ENCODE results near the gene RAP1GAP2. TPM values are rescaled to one million over a fixed set of nuclear protein-coding genes. Genes with fewer than 3 reads are reported as not detected.

RAP1GAP2 gene
- total and polyA plus RNA-seq, 2 of the 8 experiments (the other 6 are each of a cell fraction or from before 2014, with no cell fraction given), result 24.0 to 63.8 TPM

GRCh38 chr17:2925011-2925410 is 128.8 kb downstream of the RAP1GAP2 start:
- H2BK15ac ChIP-seq (ENCODE audit: low read length), result peak overlapping the region; percentile 97; the same call in 1 of the 2 replicates
- no peaks in the 10 kb centered on the region for H3K36me3 ChIP-seq (ENCODE audit: control insufficient read depth in 2 of 4, insufficient read depth in 4 of 4, low read length in 3 of 4)
- H3K14ac ChIP-seq (ENCODE audit: insufficient read length), result no peak overlapping the region
- H3K27ac ChIP-seq (ENCODE audit: low read depth, low read length), result no peak overlapping the region
- H4K5ac ChIP-seq (ENCODE audit: insufficient read length, low read depth, low read length), result no peak overlapping the region
- no peak overlapping the region for H3K4ac ChIP-seq (replicated peaks; ENCODE audit: insufficient read length, low read depth, low read length)
- H2BK12ac ChIP-seq (ENCODE audit: low read depth, low read length), result peak overlapping the region; percentile 77; the same call in 1 of the 2 replicates
- peaks cover 9 to 21% of the 10 kb centered on the region in 2 experiments for H4K20me1 ChIP-seq (replicated peaks in 1 of 2; ENCODE audit: control insufficient read depth in 1 of 2, insufficient read depth in 2 of 2, low read length in 2 of 2)
- ChIA-PET CTCF (ENCODE audit: partially characterized antibody) (interaction anchor here (0.7 to 18.1 kb wide), 9 partner anchors 12 to 731 kb away, joined by 3 to 233 read pairs (median 5); no protein-coding TSS in a partner anchor), POLR2A (ENCODE audit: partially characterized antibody) (no interaction called here)
- H4K8ac ChIP-seq (ENCODE audit: extremely low read depth, insufficient read depth, low read length), result no peak overlapping the region
- 0 out of 2 replicates have a peak overlapping the region, but pooled peaks have one; percentile 18 for H2BK20ac ChIP-seq (ENCODE audit: low read length)
- no peak overlapping the region for H3K9ac ChIP-seq (replicated peaks in 1 of 4; ENCODE audit: extremely low read depth in 1 of 4, low read depth in 3 of 4, low read length in 3 of 4)
- peak overlapping the region; percentile 22 for H4K91ac ChIP-seq (replicated peaks; ENCODE audit: insufficient read length, low read length)
- H2BK120ac ChIP-seq (replicated peaks; ENCODE audit: low read depth, low read length), result no peak overlapping the region
- 93% methylated on average over 8 of the region's 8 CpGs; no CpG with 5 or more reads in 1 of the 2 experiments for WGBS, 2 experiments (ENCODE audit: extremely low coverage in 1 of 2, insufficient coverage in 1 of 2, insufficient read length in 1 of 2, insufficient replicate concordance in 2 of 2, low coverage in 1 of 2, low lambda C conversion rate in 2 of 2, missing lambda C conversion rate in 1 of 2)
- no peak for DNase-seq (ENCODE audit: low read depth in 1 of 2, low spot score in 2 of 2)
- H3K23me2 ChIP-seq (ENCODE audit: low read depth, low read length), result no peaks in the 10 kb centered on the region; the same call in 1 of the 2 replicates
- no peaks in the 10 kb centered on the region for H3K27me3 ChIP-seq (replicated peaks in 1 of 4; ENCODE audit: control insufficient read depth in 3 of 4, extremely low read depth in 1 of 4, insufficient read depth in 3 of 4, low read length in 3 of 4)
- no peak overlapping the region for H2AK5ac ChIP-seq (ENCODE audit: low read depth, low read length)
- peaks cover 0 to 7% of the 10 kb centered on the region in 2 experiments; a peak in 1 of 4 replicates for H3K79me2 ChIP-seq (ENCODE audit: control insufficient read depth in 1 of 2, insufficient read depth in 2 of 2, low read length in 2 of 2)
- FAIRE-seq, result no peak
- peaks cover 0 to 10% (median 6%) of the 10 kb centered on the region in 4 experiments; a peak in 6 of 7 replicates for H3K4me1 ChIP-seq (replicated peaks in 1 of 4; ENCODE audit: control insufficient read depth in 3 of 4, insufficient read depth in 4 of 4, low read length in 3 of 4)
- H3K23ac ChIP-seq (ENCODE audit: insufficient read length), result no peak overlapping the region
- peak overlapping the region; percentile 48; the same call in 1 of the 2 replicates for H2BK5ac ChIP-seq (ENCODE audit: low read depth, low read length)
- no peak overlapping the region; a peak in 1 of 4 replicates for H3K4me2 ChIP-seq (ENCODE audit: insufficient read depth in 1 of 2, low read depth in 2 of 2, low read length in 2 of 2)
- TF ChIP-seq POU5F1 (IDR thresholded peaks at IDR 0.05; ENCODE audit: low read depth, low read length) (no peak), CHD2 (IDR thresholded peaks at IDR 0.05; ENCODE audit: low read length) (no peak), MAX (IDR thresholded peaks at IDR 0.05) (no peak), EGR1 (IDR thresholded peaks at IDR 0.05; ENCODE audit: borderline replicate concordance, low read depth, low read length) (no peak), MAFK (IDR thresholded peaks at IDR 0.05; ENCODE audit: low read depth, low read length) (no peak), JUND (IDR thresholded peaks at IDR 0.05; ENCODE audit: low read length) (no peak), SIX5 (IDR thresholded peaks at IDR 0.05; ENCODE audit: low read depth, low read length) (no peak), RBBP5 (IDR thresholded peaks at IDR 0.05; ENCODE audit: borderline replicate concordance, low read depth, low read length) (no peak), BACH1 (IDR thresholded peaks at IDR 0.05; ENCODE audit: low read length) (no peak), PHF8 (conservative IDR thresholded peaks at IDR 0.05; ENCODE audit: low read depth, low read length) (no peak), KDM4A (IDR thresholded peaks at IDR 0.05; ENCODE audit: low read depth, low read length, severe bottlenecking) (no peak), CTBP2 (IDR thresholded peaks at IDR 0.05; ENCODE audit: borderline replicate concordance, insufficient read depth, insufficient read length, low read length) (no peak), TAF1 (IDR thresholded peaks at IDR 0.05; ENCODE audit: low read depth, low read length) (no peak), JUN (IDR thresholded peaks at IDR 0.05; ENCODE audit: low read depth, low read length) (no peak)
- H3K9me3 ChIP-seq (ENCODE audit: insufficient read depth in 2 of 2, low read depth in 1 of 2, low read length in 1 of 2), result no peaks in the 10 kb centered on the region
- no peak overlapping the region for H3K4me3 ChIP-seq (ENCODE audit: extremely low read depth in 1 of 4, insufficient read depth in 2 of 4, low read depth in 3 of 4, low read length in 4 of 4)
- no peak overlapping the region for H2AFZ ChIP-seq (ENCODE audit: low read length)
- no peak overlapping the region for H3K18ac ChIP-seq (ENCODE audit: extremely low read depth, low read length)
- H3K56ac ChIP-seq (replicated peaks; ENCODE audit: insufficient read length, low read depth, low read length), result no peak overlapping the region
- H3K79me1 ChIP-seq (ENCODE audit: low read depth, low read length), result peaks cover 11% of the 10 kb centered on the region
